Liver (tissue), 3 donors: ENCODE data around the gene FOXA2.
"Not testable (repeated sequence)": the region's sequence is repeated elsewhere in the genome, so short reads cannot be mapped to it uniquely, and the experiment has no call there.

Source experiments
- FOXA1 ChIP-seq: IDR thresholded peaks from 2 replicates; pipeline ENCODE4 v1.6.1; 2016; ENCODE audit warnings: antibody characterized with exemption
- FOXA2 ChIP-seq: IDR thresholded peaks from 2 replicates; pipeline ENCODE4 v1.6.1; 2016; ENCODE audit warnings: antibody characterized with exemption
- JUND ChIP-seq, 2 donors: IDR thresholded peaks; 2 replicates each; pipeline ENCODE4 v1.6.1; 2016; ENCODE audit warnings: antibody characterized with exemption in 2 of 2
- RAD21 ChIP-seq, 2 donors: IDR thresholded peaks; 2 replicates each; pipeline ENCODE4 v1.6.1; 2016; ENCODE audit warnings: antibody characterized with exemption in 2 of 2, mild to moderate bottlenecking in 2 of 2
- SP1 ChIP-seq: IDR thresholded peaks from 2 replicates; pipeline ENCODE4 v1.6.1; 2018; ENCODE audit warnings: antibody characterized with exemption, mild to moderate bottlenecking
- TAF1 ChIP-seq: conservative IDR thresholded peaks from 2 replicates; pipeline ENCODE4 v1.6.1; 2016; ENCODE audit warnings: antibody characterized with exemption, mild to moderate bottlenecking
- YY1 ChIP-seq: IDR thresholded peaks from 2 replicates; pipeline ENCODE4 v1.6.1; 2016; ENCODE audit warnings: antibody characterized with exemption, mild to moderate bottlenecking
- TF ChIP-seq, protein P1 (sequence below): fragments of 150-350 bp; IDR thresholded peaks from 2 replicates; pipeline ENCODE4 v1.5.1; 2017; ENCODE audit warnings: improper control_type of control experiment, low read depth, low read length; ENCODE audit not compliant: missing input control
- TF ChIP-seq, protein P2 (sequence below): IDR thresholded peaks from 2 replicates; pipeline ENCODE4 v1.6.1; 2016; ENCODE audit warnings: antibody characterized with exemption, mild to moderate bottlenecking
- TF ChIP-seq, protein P3 (sequence below): IDR thresholded peaks from 2 replicates; pipeline ENCODE4 v1.6.1; 2016; ENCODE audit warnings: antibody characterized with exemption
- donor health status: healthy.
- donor health status: healthy.

DNA sequence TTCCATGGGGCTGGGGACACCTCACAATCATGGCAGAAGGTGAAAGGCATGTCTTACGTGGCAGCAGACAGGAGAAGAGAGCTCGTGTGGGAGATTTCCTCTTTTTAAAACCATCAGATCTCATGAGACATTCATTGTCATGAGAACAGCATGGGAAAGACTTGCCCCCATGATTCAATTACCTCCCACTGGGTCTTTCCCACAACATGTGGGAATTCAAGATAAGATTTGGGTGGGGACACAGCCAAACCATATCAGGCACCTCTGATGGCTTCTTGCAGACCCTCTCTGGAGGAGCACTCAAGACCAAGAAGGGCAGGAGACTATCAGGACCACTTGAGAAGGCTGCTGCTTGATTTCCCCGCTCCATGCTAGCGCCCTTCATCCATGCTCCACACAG, 33.9 kb downstream of the FOXA2 start:
- TF ChIP-seq, protein P1, sequence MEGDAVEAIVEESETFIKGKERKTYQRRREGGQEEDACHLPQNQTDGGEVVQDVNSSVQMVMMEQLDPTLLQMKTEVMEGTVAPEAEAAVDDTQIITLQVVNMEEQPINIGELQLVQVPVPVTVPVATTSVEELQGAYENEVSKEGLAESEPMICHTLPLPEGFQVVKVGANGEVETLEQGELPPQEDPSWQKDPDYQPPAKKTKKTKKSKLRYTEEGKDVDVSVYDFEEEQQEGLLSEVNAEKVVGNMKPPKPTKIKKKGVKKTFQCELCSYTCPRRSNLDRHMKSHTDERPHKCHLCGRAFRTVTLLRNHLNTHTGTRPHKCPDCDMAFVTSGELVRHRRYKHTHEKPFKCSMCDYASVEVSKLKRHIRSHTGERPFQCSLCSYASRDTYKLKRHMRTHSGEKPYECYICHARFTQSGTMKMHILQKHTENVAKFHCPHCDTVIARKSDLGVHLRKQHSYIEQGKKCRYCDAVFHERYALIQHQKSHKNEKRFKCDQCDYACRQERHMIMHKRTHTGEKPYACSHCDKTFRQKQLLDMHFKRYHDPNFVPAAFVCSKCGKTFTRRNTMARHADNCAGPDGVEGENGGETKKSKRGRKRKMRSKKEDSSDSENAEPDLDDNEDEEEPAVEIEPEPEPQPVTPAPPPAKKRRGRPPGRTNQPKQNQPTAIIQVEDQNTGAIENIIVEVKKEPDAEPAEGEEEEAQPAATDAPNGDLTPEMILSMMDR: not testable (repeated sequence)
- TF ChIP-seq FOXA1; SP1; YY1; TAF1; JUND (IDR thresholded peaks at IDR 0.05); RAD21 (IDR thresholded peaks at IDR 0.05); FOXA2: not testable (repeated sequence)
- TF ChIP-seq, protein P2, sequence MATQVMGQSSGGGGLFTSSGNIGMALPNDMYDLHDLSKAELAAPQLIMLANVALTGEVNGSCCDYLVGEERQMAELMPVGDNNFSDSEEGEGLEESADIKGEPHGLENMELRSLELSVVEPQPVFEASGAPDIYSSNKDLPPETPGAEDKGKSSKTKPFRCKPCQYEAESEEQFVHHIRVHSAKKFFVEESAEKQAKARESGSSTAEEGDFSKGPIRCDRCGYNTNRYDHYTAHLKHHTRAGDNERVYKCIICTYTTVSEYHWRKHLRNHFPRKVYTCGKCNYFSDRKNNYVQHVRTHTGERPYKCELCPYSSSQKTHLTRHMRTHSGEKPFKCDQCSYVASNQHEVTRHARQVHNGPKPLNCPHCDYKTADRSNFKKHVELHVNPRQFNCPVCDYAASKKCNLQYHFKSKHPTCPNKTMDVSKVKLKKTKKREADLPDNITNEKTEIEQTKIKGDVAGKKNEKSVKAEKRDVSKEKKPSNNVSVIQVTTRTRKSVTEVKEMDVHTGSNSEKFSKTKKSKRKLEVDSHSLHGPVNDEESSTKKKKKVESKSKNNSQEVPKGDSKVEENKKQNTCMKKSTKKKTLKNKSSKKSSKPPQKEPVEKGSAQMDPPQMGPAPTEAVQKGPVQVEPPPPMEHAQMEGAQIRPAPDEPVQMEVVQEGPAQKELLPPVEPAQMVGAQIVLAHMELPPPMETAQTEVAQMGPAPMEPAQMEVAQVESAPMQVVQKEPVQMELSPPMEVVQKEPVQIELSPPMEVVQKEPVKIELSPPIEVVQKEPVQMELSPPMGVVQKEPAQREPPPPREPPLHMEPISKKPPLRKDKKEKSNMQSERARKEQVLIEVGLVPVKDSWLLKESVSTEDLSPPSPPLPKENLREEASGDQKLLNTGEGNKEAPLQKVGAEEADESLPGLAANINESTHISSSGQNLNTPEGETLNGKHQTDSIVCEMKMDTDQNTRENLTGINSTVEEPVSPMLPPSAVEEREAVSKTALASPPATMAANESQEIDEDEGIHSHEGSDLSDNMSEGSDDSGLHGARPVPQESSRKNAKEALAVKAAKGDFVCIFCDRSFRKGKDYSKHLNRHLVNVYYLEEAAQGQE: not testable (repeated sequence)
- TF ChIP-seq, protein P3, sequence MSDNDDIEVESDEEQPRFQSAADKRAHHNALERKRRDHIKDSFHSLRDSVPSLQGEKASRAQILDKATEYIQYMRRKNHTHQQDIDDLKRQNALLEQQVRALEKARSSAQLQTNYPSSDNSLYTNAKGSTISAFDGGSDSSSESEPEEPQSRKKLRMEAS: not testable (repeated sequence)
